HepG2 (cell line): ENCODE measurements around the gene CAPN11. TPM values are rescaled to one million over a fixed set of nuclear protein-coding genes. Genes with fewer than 3 reads are reported as not detected.

ENCODE experiments used
- JDP2 ChIP-seq: sonication (generic); formaldehyde crosslinking; IDR thresholded peaks from 2 replicates; pipeline ENCODE4 v1.8.1; 2022; ENCODE audit warnings: missing genetic modification reagents, borderline replicate concordance
- KDM5A ChIP-seq: fragments of 200-600 bp; sonication (generic); IDR thresholded peaks from 2 replicates; pipeline ENCODE4 v1.7.0; 2018; ENCODE audit warnings: antibody characterized with exemption, mild to moderate bottlenecking, low read length, borderline replicate concordance
- KLF11 ChIP-seq: IDR thresholded peaks from 2 replicates; pipeline ENCODE4 v1.6.1; 2016; ENCODE audit warnings: missing compliant biosample characterization
- MAFG ChIP-seq: sonication (generic); formaldehyde crosslinking; IDR thresholded peaks from 2 replicates; pipeline ENCODE4 v1.5.1; 2020; ENCODE audit warnings: mild to moderate bottlenecking, missing genetic modification reagents
- MYNN ChIP-seq: sonication (generic); formaldehyde crosslinking; IDR thresholded peaks from 2 replicates; pipeline ENCODE4 v1.4.0; 2020; ENCODE audit warnings: mild to moderate bottlenecking, low read depth, missing genetic modification reagents
- PRPF4 ChIP-seq: fragments of 200-400 bp; formaldehyde crosslinking; IDR thresholded peaks from 2 replicates; pipeline ENCODE4 v1.6.1; 2016; ENCODE audit warnings: low read length, low read depth; ENCODE audit not compliant: poor library complexity, severe bottlenecking
- SMC3 ChIP-seq: IDR thresholded peaks from 2 replicates; pipeline ENCODE4 v1.6.1; 2011; ENCODE audit warnings: low read length, improper control_type of control experiment
- ZFP36L1 ChIP-seq: sonication (generic); formaldehyde crosslinking; IDR thresholded peaks from 2 replicates; pipeline ENCODE4 v1.8.0; 2022; ENCODE audit warnings: mild to moderate bottlenecking, missing genetic modification reagents, moderate library complexity
- ZFP62 ChIP-seq: sonication (generic); formaldehyde crosslinking; IDR thresholded peaks from 2 replicates; pipeline ENCODE4 v1.4.0; 2020; ENCODE audit warnings: missing genetic modification reagents
- ZKSCAN1 ChIP-seq: fragments of 150-350 bp; IDR thresholded peaks from 2 replicates; pipeline ENCODE4 v1.6.1; 2014; ENCODE audit warnings: low read length
- ZNF570 ChIP-seq: sonication (generic); formaldehyde crosslinking; IDR thresholded peaks from 2 replicates; pipeline ENCODE4 v1.4.0; 2020; ENCODE audit warnings: mild to moderate bottlenecking, missing genetic modification reagents, borderline replicate concordance
- ZNF816 ChIP-seq: sonication (generic); formaldehyde crosslinking; IDR thresholded peaks from 2 replicates; pipeline ENCODE4 v1.8.0; 2022; ENCODE audit warnings: missing genetic modification reagents, mild to moderate bottlenecking, borderline replicate concordance
- ZNF839 ChIP-seq: sonication (generic); formaldehyde crosslinking; IDR thresholded peaks from 2 replicates; pipeline ENCODE4 v1.4.0; 2020; ENCODE audit warnings: missing genetic modification reagents, mild to moderate bottlenecking, borderline replicate concordance
- ZSCAN31 ChIP-seq: sonication (generic); formaldehyde crosslinking; IDR thresholded peaks from 2 replicates; pipeline ENCODE4 v1.5.0; 2020; ENCODE audit warnings: low read depth, mild to moderate bottlenecking, missing genetic modification reagents
- polyA plus RNA-seq, 8 experiments: library from polyadenylated mRNA; depleted of rRNA in 3 of 8; stranded (reverse) in 7 of 8; unstranded in 1 of 8; fragments of >200 nt; fragmentation: Illumina TruSeq in 4 of 8; extraction: Trizol in 4 of 8; gene quantifications; 2 replicates each; pipeline versions ENCODE4 v1.2.1 to v1.2.3, GENCODE V29; 2011 to 2016; ENCODE audit warnings: low read depth in 4 of 8, missing spikeins in 1 of 8, mixed read lengths in 1 of 8; ENCODE audit not compliant: insufficient read depth in 1 of 8
- total RNA-seq, 5 experiments: library from RNA; depleted of rRNA; stranded (reverse); fragments of >200 nt; fragmentation: Illumina TruSeq; extraction: Trizol; gene quantifications; 2 replicates each; pipeline ENCODE4 v1.2.3, GENCODE V29; 2016; ENCODE audit warnings: low read depth in 1 of 5
- TF ChIP-seq, protein P1 (sequence below): fragments of 450-650 bp; IDR thresholded peaks from 2 replicates; pipeline ENCODE4 v1.6.1; 2017
- TF ChIP-seq, protein P2 (sequence below): sonication (generic); formaldehyde crosslinking; IDR thresholded peaks from 2 replicates; pipeline ENCODE4 v1.5.1; 2020; ENCODE audit warnings: missing genetic modification reagents, mild to moderate bottlenecking, borderline replicate concordance
- TF ChIP-seq, protein P3 (sequence below): sonication (generic); formaldehyde crosslinking; IDR thresholded peaks from 2 replicates; pipeline ENCODE4 v1.4.0; 2020; ENCODE audit warnings: missing genetic modification reagents
- TF ChIP-seq, protein P4 (sequence below): sonication (generic); formaldehyde crosslinking; IDR thresholded peaks from 2 replicates; pipeline ENCODE4 v1.5.0; 2020; ENCODE audit warnings: mild to moderate bottlenecking, missing genetic modification reagents
- TF ChIP-seq, protein P5 (sequence below): sonication (generic); formaldehyde crosslinking; conservative IDR thresholded peaks from 2 replicates; pipeline ENCODE4 v1.8.0; 2022; ENCODE audit warnings: low read depth, missing genetic modification reagents

The CAPN11 gene
- total and polyA plus RNA-seq, 2 of the 13 experiments (the other 11 are each of a cell fraction or from before 2014, with no cell fraction given) = 0.07 to 0.11 TPM

DNA sequence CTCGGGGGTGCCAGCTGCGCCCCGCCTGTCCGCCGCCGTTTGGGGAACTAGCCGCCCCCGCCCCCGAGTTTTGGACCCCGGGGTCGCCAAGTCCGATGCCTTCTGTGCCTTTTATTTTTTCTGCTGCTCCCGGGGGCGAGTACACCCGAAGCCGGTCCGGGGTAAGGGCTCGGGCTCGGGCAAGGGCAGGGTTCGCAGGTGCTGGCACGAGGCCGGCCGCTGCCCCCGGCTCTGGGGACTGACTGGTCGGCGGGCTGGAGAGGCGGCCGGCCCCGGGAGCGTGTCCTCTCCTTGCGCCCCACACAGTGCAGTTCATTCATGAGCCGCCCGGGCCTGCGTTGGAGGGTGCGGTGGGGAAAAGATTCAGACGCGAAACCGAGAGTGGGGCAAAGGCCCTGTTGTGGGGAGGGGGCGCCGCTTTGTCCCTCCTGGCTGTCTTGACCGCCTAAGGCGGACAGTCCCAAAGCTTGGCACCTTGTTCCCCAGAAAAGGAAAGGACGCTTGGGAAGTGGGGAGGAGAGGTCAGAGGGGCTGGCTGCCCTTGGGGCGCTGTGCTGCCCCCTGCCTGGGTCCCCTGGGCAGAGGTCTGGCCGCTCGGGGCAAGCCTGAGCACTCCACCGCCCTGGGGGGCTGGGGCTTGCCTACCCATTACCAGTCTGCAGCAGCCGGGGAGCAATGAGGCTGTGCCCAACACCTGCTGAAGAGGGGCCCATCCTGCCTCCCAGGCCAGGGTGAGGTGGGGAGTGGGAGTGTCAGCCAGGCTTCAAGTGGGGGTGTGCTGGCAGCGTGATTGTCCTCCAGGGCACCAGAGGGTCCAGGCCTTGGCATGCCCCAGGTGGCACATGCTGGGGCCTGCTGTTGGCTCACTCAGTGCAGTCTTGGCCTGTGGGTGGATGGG is 30.4 kb upstream of the CAPN11 start (continued):
- TF ChIP-seq ZNF839 (no peak), ZFP62 (no peak), MYNN (CRISPR knock-in tag) (no peak), SMC3 (no peak), KDM5A (no peak; the same call in 1 of the 2 replicates), ZNF570 (no peak), ZKSCAN1 (no peak), PRPF4 (no peak), ZFP36L1 (no peak), JDP2 (no peak), KLF11 (CRISPR knock-in tag) (no peak), MAFG (CRISPR knock-in tag) (no peak), ZNF816 (CRISPR knock-in tag) (peak; percentile 71; the same call in 1 of the 2 replicates), ZSCAN31 (peak; percentile 74; the same call in 1 of the 2 replicates)
- TF ChIP-seq, protein P1, sequence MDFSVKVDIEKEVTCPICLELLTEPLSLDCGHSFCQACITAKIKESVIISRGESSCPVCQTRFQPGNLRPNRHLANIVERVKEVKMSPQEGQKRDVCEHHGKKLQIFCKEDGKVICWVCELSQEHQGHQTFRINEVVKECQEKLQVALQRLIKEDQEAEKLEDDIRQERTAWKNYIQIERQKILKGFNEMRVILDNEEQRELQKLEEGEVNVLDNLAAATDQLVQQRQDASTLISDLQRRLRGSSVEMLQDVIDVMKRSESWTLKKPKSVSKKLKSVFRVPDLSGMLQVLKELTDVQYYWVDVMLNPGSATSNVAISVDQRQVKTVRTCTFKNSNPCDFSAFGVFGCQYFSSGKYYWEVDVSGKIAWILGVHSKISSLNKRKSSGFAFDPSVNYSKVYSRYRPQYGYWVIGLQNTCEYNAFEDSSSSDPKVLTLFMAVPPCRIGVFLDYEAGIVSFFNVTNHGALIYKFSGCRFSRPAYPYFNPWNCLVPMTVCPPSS = no peak
- TF ChIP-seq, protein P2, sequence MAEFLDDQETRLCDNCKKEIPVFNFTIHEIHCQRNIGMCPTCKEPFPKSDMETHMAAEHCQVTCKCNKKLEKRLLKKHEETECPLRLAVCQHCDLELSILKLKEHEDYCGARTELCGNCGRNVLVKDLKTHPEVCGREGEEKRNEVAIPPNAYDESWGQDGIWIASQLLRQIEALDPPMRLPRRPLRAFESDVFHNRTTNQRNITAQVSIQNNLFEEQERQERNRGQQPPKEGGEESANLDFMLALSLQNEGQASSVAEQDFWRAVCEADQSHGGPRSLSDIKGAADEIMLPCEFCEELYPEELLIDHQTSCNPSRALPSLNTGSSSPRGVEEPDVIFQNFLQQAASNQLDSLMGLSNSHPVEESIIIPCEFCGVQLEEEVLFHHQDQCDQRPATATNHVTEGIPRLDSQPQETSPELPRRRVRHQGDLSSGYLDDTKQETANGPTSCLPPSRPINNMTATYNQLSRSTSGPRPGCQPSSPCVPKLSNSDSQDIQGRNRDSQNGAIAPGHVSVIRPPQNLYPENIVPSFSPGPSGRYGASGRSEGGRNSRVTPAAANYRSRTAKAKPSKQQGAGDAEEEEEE = no peak
- TF ChIP-seq, protein P3, sequence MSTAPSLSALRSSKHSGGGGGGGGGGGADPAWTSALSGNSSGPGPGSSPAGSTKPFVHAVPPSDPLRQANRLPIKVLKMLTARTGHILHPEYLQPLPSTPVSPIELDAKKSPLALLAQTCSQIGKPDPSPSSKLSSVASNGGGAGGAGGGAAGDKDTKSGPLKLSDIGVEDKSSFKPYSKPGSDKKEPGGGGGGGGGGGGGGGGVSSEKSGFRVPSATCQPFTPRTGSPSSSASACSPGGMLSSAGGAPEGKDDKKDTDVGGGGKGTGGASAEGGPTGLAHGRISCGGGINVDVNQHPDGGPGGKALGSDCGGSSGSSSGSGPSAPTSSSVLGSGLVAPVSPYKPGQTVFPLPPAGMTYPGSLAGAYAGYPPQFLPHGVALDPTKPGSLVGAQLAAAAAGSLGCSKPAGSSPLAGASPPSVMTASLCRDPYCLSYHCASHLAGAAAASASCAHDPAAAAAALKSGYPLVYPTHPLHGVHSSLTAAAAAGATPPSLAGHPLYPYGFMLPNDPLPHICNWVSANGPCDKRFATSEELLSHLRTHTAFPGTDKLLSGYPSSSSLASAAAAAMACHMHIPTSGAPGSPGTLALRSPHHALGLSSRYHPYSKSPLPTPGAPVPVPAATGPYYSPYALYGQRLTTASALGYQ = 0 out of 2 replicates have a peak, but pooled peaks have one; percentile 43
- TF ChIP-seq, protein P4, sequence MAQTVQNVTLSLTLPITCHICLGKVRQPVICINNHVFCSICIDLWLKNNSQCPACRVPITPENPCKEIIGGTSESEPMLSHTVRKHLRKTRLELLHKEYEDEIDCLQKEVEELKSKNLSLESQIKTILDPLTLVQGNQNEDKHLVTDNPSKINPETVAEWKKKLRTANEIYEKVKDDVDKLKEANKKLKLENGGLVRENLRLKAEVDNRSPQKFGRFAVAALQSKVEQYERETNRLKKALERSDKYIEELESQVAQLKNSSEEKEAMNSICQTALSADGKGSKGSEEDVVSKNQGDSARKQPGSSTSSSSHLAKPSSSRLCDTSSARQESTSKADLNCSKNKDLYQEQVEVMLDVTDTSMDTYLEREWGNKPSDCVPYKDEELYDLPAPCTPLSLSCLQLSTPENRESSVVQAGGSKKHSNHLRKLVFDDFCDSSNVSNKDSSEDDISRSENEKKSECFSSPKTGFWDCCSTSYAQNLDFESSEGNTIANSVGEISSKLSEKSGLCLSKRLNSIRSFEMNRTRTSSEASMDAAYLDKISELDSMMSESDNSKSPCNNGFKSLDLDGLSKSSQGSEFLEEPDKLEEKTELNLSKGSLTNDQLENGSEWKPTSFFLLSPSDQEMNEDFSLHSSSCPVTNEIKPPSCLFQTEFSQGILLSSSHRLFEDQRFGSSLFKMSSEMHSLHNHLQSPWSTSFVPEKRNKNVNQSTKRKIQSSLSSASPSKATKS = no peak; the same call in 1 of the 2 replicates
- TF ChIP-seq, protein P5, sequence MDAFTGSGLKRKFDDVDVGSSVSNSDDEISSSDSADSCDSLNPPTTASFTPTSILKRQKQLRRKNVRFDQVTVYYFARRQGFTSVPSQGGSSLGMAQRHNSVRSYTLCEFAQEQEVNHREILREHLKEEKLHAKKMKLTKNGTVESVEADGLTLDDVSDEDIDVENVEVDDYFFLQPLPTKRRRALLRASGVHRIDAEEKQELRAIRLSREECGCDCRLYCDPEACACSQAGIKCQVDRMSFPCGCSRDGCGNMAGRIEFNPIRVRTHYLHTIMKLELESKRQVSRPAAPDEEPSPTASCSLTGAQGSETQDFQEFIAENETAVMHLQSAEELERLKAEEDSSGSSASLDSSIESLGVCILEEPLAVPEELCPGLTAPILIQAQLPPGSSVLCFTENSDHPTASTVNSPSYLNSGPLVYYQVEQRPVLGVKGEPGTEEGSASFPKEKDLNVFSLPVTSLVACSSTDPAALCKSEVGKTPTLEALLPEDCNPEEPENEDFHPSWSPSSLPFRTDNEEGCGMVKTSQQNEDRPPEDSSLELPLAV (CRISPR knock-in tag) = no peak
